Peyer's patch (tissue), 4 donors: ENCODE measurements around the gene OTUD1. TPM values are rescaled to one million over a fixed set of nuclear protein-coding genes. Genes with fewer than 3 reads are reported as not detected.

ENCODE experiments used
- DNase-seq, 3 donors: peaks; one replicate each; pipeline ENCODE4 v3.0.0-alpha.2; 2017 to 2019
- H3K27ac ChIP-seq, 4 donors: fragments of 200-600 bp; sonication (generic); one replicate each; pipeline ENCODE4 v1.5.1; 2016 to 2019
- H3K27me3 ChIP-seq, 2 donors: fragments of 200-600 bp; sonication (generic); one replicate each; pipeline ENCODE4 v1.5.1; 2019
- H3K36me3 ChIP-seq, 3 donors: fragments of 200-600 bp; sonication (generic); one replicate each; pipeline ENCODE4 v1.5.1; 2016 to 2019
- H3K4me1 ChIP-seq, 4 donors: fragments of 200-600 bp; sonication (generic); one replicate each; pipeline ENCODE4 v1.5.1; 2016 to 2019
- H3K4me3 ChIP-seq, 4 donors: fragments of 200-600 bp; sonication (generic); 1 replicate in 3 of 4; 2 replicates in 1 of 4; pipeline ENCODE4 v1.5.1; 2016 to 2019; ENCODE audit warnings: mild to moderate bottlenecking in 1 of 4
- H3K9me3 ChIP-seq, 4 donors: fragments of 200-600 bp; sonication (generic); one replicate each; pipeline ENCODE4 v1.5.1; 2016 to 2019; ENCODE audit warnings: mild to moderate bottlenecking in 1 of 4
- POLR2A ChIP-seq, 2 donors: fragments of 450-650 bp; IDR thresholded peaks; one replicate each; pipeline ENCODE4 v1.5.1; 2017; ENCODE audit warnings: antibody characterized with exemption in 2 of 2, mild to moderate bottlenecking in 2 of 2, moderate library complexity in 2 of 2
- total RNA-seq, 4 donors: library from RNA; depleted of rRNA; stranded (reverse); fragments of >200 nt; gene quantifications; one replicate each; pipeline ENCODE4 v1.1.0, GENCODE V29; 2016
- TF ChIP-seq, protein P1 (sequence below), 6 experiments: fragments of 450-650 bp in 4 of 6; fragments of 200-600 bp in 2 of 6; sonication (generic) in 1 of 6; IDR thresholded peaks; one replicate each; pipeline ENCODE4 v1.5.1; 2017 to 2019; ENCODE audit warnings: antibody characterized with exemption in 6 of 6, mild to moderate bottlenecking in 3 of 6, moderate library complexity in 1 of 6

The OTUD1 gene
- total RNA-seq, 4 donors from 2014 or later: 5.8 to 11.2 (median 8.3) TPM

DNA sequence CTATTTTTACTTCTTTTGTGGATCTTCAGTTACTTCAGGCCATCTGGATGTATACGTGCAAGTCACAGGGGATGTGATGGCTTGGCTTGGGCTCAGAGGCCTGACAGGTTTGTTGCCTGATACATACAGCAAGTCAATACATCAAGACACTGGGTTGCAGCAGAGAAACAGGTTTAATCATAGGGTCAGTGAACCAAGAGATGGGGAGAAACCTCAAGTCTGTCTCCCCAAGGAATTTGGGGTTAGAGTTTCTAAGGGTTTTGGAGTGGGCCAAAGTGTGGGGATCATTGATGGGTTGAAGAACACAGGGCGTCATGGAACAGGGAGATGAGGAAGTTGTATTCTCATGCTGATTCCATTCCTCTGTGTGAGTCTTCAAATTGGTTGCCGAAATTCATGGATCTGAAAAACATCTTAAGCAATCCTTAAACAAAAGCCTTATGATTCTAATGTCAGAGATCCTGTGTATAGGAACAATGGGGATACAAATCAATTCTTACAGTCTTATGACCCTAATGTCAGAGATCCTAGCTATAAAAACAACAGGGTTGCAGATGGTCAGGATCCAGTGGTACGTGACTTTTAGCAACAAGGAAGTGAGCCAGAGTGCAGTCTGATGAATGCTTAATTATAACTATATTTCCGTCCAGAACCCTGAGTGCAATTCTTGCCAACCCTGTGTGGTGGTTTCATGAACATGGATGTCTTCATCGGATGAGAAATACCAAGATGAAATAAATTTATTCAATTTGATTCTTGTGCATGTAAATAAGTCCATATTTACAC lies 18.9 kb downstream of the OTUD1 start:
- Histone ChIP-seq H3K9me3 (no peaks in the 10 kb centered on the region), H3K27ac (no peak overlapping the region), H3K27me3 (no peaks in the 10 kb centered on the region), H3K4me3 (no peak overlapping the region), H3K4me1 (no peaks in the 10 kb centered on the region), H3K36me3 (no peaks in the 10 kb centered on the region)
- no peak for TF ChIP-seq POLR2A (IDR thresholded peaks at IDR 0.05)
- TF ChIP-seq, protein P1, sequence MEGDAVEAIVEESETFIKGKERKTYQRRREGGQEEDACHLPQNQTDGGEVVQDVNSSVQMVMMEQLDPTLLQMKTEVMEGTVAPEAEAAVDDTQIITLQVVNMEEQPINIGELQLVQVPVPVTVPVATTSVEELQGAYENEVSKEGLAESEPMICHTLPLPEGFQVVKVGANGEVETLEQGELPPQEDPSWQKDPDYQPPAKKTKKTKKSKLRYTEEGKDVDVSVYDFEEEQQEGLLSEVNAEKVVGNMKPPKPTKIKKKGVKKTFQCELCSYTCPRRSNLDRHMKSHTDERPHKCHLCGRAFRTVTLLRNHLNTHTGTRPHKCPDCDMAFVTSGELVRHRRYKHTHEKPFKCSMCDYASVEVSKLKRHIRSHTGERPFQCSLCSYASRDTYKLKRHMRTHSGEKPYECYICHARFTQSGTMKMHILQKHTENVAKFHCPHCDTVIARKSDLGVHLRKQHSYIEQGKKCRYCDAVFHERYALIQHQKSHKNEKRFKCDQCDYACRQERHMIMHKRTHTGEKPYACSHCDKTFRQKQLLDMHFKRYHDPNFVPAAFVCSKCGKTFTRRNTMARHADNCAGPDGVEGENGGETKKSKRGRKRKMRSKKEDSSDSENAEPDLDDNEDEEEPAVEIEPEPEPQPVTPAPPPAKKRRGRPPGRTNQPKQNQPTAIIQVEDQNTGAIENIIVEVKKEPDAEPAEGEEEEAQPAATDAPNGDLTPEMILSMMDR (IDR thresholded peaks at IDR 0.05): no peak
- no peak for DNase-seq

DNA sequence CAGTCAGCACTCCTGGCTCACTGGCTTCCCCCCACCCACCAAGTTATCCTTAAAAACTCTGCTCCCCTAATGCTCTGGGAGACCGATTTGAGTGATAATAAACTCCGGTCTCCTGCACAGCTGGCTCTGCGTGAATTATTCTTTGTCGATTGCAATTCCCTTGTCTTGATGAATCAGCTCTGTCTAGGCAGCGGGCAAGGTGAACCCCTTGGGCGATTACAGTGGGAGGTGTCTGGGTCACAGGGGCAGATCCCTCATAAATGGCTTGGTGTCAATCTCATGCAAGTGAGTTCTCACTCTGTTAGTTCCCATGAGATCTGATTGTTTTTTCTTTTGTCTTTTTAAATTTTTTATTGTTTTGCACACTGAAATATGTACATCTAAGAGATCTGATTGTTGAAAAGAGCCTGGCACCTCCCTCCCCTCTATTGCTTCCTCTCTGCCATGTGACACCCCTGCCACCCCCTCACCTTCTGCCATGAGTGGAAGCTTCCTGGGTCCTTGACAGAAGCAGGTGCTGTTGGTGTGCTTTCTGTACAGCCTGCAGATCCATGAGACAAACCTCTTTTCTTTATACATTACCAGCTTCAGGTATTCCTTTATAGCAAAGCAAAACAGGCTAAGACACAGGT lies 20.5 kb downstream of the OTUD1 start:
- Histone ChIP-seq H3K9me3 (no peaks in the 10 kb centered on the region), H3K27me3 (no peaks in the 10 kb centered on the region), H3K4me3 (no peak overlapping the region), H3K27ac (no peak overlapping the region), H3K36me3 (no peaks in the 10 kb centered on the region), H3K4me1 (no peaks in the 10 kb centered on the region)
- TF ChIP-seq POLR2A (IDR thresholded peaks at IDR 0.05): no peak
- TF ChIP-seq, protein P1 (IDR thresholded peaks at IDR 0.05): no peak
- no peak for DNase-seq

DNA sequence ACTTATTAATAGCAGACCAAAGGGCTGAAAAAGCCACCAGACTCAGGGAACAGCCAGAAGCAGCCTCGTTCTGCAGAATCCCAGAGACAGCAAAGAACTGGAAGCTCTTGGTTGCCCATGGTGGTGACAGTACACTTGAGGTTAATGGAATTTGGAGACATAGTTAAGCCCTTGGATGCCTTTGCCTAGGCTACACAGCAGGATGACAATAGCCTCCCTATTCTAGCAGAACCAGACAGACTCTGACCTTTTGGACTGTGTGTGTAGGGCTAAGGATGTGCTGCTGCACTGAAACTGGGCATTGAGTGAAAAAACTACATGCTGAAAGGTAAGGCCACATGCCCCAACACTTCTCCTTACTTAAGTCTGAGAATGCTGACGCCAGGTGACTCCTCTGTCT lies 22.7 kb downstream of the OTUD1 start:
- Histone ChIP-seq H3K36me3 (no peaks in the 10 kb centered on the region), H3K9me3 (no peaks in the 10 kb centered on the region), H3K4me1 (no peaks in the 10 kb centered on the region), H3K27ac (no peak overlapping the region), H3K27me3 (no peaks in the 10 kb centered on the region), H3K4me3 (no peak overlapping the region)
- DNase-seq: no peak
- TF ChIP-seq, protein P1 (IDR thresholded peaks at IDR 0.05): no peak
- no peak for TF ChIP-seq POLR2A (IDR thresholded peaks at IDR 0.05)

DNA sequence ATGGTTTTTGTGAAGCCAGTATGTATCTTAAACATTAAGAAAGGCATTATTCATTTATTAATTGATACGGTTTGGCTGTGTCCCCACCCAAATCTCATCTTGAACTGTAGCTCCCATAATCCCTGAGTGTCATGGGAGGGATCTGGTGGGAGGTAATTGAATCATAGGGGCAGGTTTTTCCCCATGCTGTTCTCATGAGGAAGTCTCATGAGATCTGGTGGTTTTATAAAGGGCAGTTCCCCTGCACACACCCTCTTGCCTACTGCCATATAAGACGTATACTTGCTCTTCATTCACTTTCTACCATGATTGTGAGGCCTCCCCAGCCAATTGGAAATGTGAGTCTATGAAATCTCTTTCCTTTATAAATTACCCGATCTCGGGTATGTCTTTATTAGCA lies 28.1 kb downstream of the OTUD1 start:
- Histone ChIP-seq H3K36me3 (no peaks in the 10 kb centered on the region), H3K9me3 (no peaks in the 10 kb centered on the region), H3K4me1 (no peaks in the 10 kb centered on the region), H3K27ac (no peak overlapping the region), H3K27me3 (no peaks in the 10 kb centered on the region), H3K4me3 (no peak overlapping the region)
- no peak for DNase-seq
- TF ChIP-seq, protein P1 (IDR thresholded peaks at IDR 0.05): no peak
- no peak for TF ChIP-seq POLR2A (IDR thresholded peaks at IDR 0.05)

DNA sequence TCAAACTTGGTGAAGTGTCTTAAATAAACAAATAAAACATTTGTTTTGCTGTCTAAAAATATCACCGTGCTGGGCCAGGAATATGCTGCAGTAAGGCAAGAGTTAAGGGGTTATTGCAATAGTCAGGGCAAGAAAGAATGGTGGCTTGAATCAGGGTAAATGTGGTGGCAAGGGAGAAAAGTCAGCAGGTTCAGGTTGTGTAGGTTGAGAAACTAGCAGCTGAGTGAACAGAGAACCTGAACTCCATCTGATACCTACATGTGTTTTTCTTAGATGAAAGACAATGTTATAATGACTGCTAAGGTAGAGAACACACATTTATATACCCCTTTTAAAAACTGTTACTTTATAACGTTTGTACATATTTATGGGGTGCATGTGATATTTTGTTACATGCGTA lies 28.7 kb downstream of the OTUD1 start:
- DNase-seq: no peak
- no peaks in the 10 kb centered on the region for H3K36me3 ChIP-seq
- no peaks in the 10 kb centered on the region for H3K9me3 ChIP-seq
- no peak overlapping the region for H3K27ac ChIP-seq
- no peak overlapping the region for H3K4me3 ChIP-seq
- TF ChIP-seq, protein P1 (IDR thresholded peaks at IDR 0.05): no peak
- H3K27me3 ChIP-seq: no peaks in the 10 kb centered on the region
- H3K4me1 ChIP-seq: no peaks in the 10 kb centered on the region
